Measurements from ENCODE around the gene MINK1. TPM values are rescaled to one million over a fixed set of nuclear protein-coding genes. Genes with fewer than 3 reads are reported as not detected.

Gene MINK1
- total RNA-seq, 1 experiment from 2014 or later: 68.8 TPM

- H3K27ac Mint-ChIP-seq: peak overlapping the region in 2 of 3 experiments; percentile 34 to 75; a peak in 2 of 7 replicates
- H2AK5ac ChIP-seq (ENCODE audit: insufficient read length, low read length): no peak overlapping the region
Observed at GRCh38 chr17:4877089-4877488, 43.9 kb downstream of the MINK1 start.

More at GRCh38 chr17:4877089-4877488, 43.9 kb downstream of the MINK1 start:
- no peaks in the 10 kb centered on the region for H3K9me3 ChIP-seq (ENCODE audit: control insufficient read depth, low read depth, low read length)
- no peaks in the 10 kb centered on the region; the same call in 1 of the 2 replicates for H3K4me1 ChIP-seq (ENCODE audit: insufficient read depth, low read length)
- H2AFZ ChIP-seq (ENCODE audit: low read length): no peak overlapping the region
- no peak overlapping the region for H3K9ac ChIP-seq (ENCODE audit: extremely low read depth, insufficient read length, low read length)
- DNase-seq: no peak
- Mint-ChIP-seq H3K27me3 (ENCODE audit: low read depth) (no peaks in the 10 kb centered on the region), H3K4me3 (no peak overlapping the region), H3K4me1 (peaks cover 10 to 18% of the 10 kb centered on the region in 2 experiments), H3K36me3 (ENCODE audit: insufficient read depth in 1 of 3, low read depth in 3 of 3) (peaks cover 2 to 11% (median 4%) of the 10 kb centered on the region in 3 experiments; a peak in 5 of 7 replicates), H3K9me3 (no peaks in the 10 kb centered on the region)
- H3K79me2 ChIP-seq (ENCODE audit: insufficient read depth, low read length): peaks cover 2% of the 10 kb centered on the region; the same call in 1 of the 2 replicates
- no peaks in the 10 kb centered on the region for H3K79me1 ChIP-seq (ENCODE audit: insufficient read depth, low read depth, low read length, poor library complexity, severe bottlenecking)
- H3K4ac ChIP-seq (ENCODE audit: low read depth, low read length): no peak overlapping the region
- H4K5ac ChIP-seq (ENCODE audit: insufficient read length, low read depth, low read length): no peak overlapping the region
- H2BK12ac ChIP-seq (ENCODE audit: insufficient read length, low read depth, low read length): no peak overlapping the region
- no peak overlapping the region for H3K4me2 ChIP-seq (ENCODE audit: insufficient read depth, insufficient read length, low read length)
- H2BK120ac ChIP-seq (ENCODE audit: low read depth, low read length, poor library complexity, severe bottlenecking): no peak overlapping the region
- no peaks in the 10 kb centered on the region for H4K20me1 ChIP-seq (ENCODE audit: control insufficient read depth, insufficient read depth, insufficient read length)
- no peak overlapping the region for H2BK15ac ChIP-seq (ENCODE audit: low read depth, low read length)
- H4K8ac ChIP-seq (replicated peaks; ENCODE audit: insufficient read length, low read depth, low read length): no peak overlapping the region
- H3K23me2 ChIP-seq (ENCODE audit: insufficient read length, low read depth, low read length, poor library complexity, severe bottlenecking): no peaks in the 10 kb centered on the region
- H3T11ph ChIP-seq (ENCODE audit: low read length): no peak overlapping the region
- no peak for TF ChIP-seq CTCF (conservative IDR thresholded peaks at IDR 0.05)
- no peak overlapping the region for H2BK5ac ChIP-seq (ENCODE audit: insufficient read length, low read length)
- H2BK20ac ChIP-seq (ENCODE audit: low read depth, low read length, poor library complexity, severe bottlenecking): no peak overlapping the region
- no CpG with 5 or more reads among the region's 5 CpGs for WGBS (ENCODE audit: extremely low coverage, insufficient read length, low lambda C conversion rate)
- no peaks in the 10 kb centered on the region for H3K27me3 ChIP-seq (ENCODE audit: insufficient read depth, low read length)
- no peak overlapping the region for H4K91ac ChIP-seq (ENCODE audit: insufficient read length, low read depth, low read length)
- H3K14ac ChIP-seq (ENCODE audit: insufficient read depth, low read length): no peak overlapping the region
- H3K27ac ChIP-seq (ENCODE audit: insufficient read length, low read depth, low read length): no peak overlapping the region
- no peak overlapping the region for H3K18ac ChIP-seq (ENCODE audit: insufficient read length, low read depth, low read length)
- H3K23ac ChIP-seq (ENCODE audit: insufficient read length, low read depth, low read length): no peak overlapping the region
- H3K56ac ChIP-seq (ENCODE audit: insufficient read length, low read depth, low read length): no peak overlapping the region
